Neural cell (in vitro differentiated cells): Measurements from ENCODE around the gene ESRRB. TPM values are rescaled to one million over a fixed set of nuclear protein-coding genes. Genes with fewer than 3 reads are reported as not detected.

Experiments used
- H2AFZ ChIP-seq: fragments of 200-600, 300-800 bp; sonication (generic), shearing (Covaris generic); 2 replicates; pipeline ENCODE4 v1.6.0; 2014; ENCODE audit warnings: low read depth, mild to moderate bottlenecking, antibody characterized with exemption, low read length, moderate library complexity
- H3F3A ChIP-seq: fragments of 200-600 bp; shearing (Covaris generic); 2 replicates; pipeline ENCODE4 v1.6.1; 2016; ENCODE audit warnings: mild to moderate bottlenecking, moderate library complexity, mixed read lengths, antibody characterized with exemption, low read length; ENCODE audit not compliant: insufficient read depth, poor library complexity, severe bottlenecking
- H3K27ac ChIP-seq: fragments of 200-600, 300-800 bp; sonication (generic), shearing (Covaris generic); 2 replicates; pipeline ENCODE4 v1.5.1; 2014; ENCODE audit warnings: mild to moderate bottlenecking, low read length, moderate library complexity
- H3K27me3 ChIP-seq: fragments of 300-800, 200-600 bp; sonication (generic), shearing (Covaris generic); 2 replicates; pipeline ENCODE4 v1.6.0; 2014; ENCODE audit warnings: mild to moderate bottlenecking, low read depth, low read length, moderate library complexity; ENCODE audit not compliant: insufficient read depth
- H3K36me3 ChIP-seq: fragments of 300-800, 200-600 bp; sonication (generic), shearing (Covaris generic); 2 replicates; pipeline ENCODE4 v1.5.1; 2014; ENCODE audit warnings: mild to moderate bottlenecking, antibody characterized with exemption, low read length, moderate library complexity; ENCODE audit not compliant: insufficient read depth
- H3K4me2 ChIP-seq: fragments of 300-800, 200-600 bp; sonication (generic), shearing (Covaris generic); 2 replicates; pipeline ENCODE4 v1.6.0; 2014; ENCODE audit warnings: mild to moderate bottlenecking, low read length
- H3K4me3 ChIP-seq: fragments of 300-800, 200-600 bp; sonication (generic), shearing (Covaris generic); 2 replicates; pipeline ENCODE4 v1.5.1; 2014; ENCODE audit warnings: mild to moderate bottlenecking, low read length, moderate library complexity
- H3K79me2 ChIP-seq: fragments of 200-600 bp; shearing (Covaris generic); replicated peaks from 2 replicates; pipeline ENCODE4 v1.6.0; 2014; ENCODE audit warnings: mild to moderate bottlenecking, low read length, moderate library complexity; ENCODE audit not compliant: insufficient read depth
- H3K9ac ChIP-seq: fragments of 300-800, 200-600 bp; sonication (generic), shearing (Covaris generic); 2 replicates; pipeline ENCODE4 v1.6.1; 2016; ENCODE audit warnings: mild to moderate bottlenecking, low read length, mixed read lengths
- H3K9me2 ChIP-seq: fragments of 200-600 bp; shearing (Covaris generic); 2 replicates; pipeline ENCODE4 v1.6.1; 2016; ENCODE audit warnings: mild to moderate bottlenecking, low read length, mixed read lengths; ENCODE audit not compliant: insufficient read depth
- H3K9me3 ChIP-seq: fragments of 200-600, 300-800 bp; sonication (generic), shearing (Covaris generic); 2 replicates; pipeline ENCODE4 v1.6.1; 2016; ENCODE audit warnings: mild to moderate bottlenecking, mixed run types, low read length, moderate library complexity, mixed read lengths
- H4K20me1 ChIP-seq: fragments of 200-600 bp; shearing (Covaris generic); 2 replicates; pipeline ENCODE4 v1.6.1; 2016; ENCODE audit warnings: mild to moderate bottlenecking, mixed run types; ENCODE audit not compliant: insufficient read depth
- CTCF ChIP-seq: fragments of 450-650 bp; IDR thresholded peaks from 2 replicates; pipeline ENCODE4 v1.5.1; 2014; ENCODE audit warnings: antibody characterized with exemption, mild to moderate bottlenecking, moderate library complexity; ENCODE audit not compliant: poor library complexity, severe bottlenecking
- EP300 ChIP-seq: fragments of 450-650 bp; conservative IDR thresholded peaks from 2 replicates; pipeline ENCODE4 v1.6.1; 2014; ENCODE audit warnings: antibody characterized with exemption, mild to moderate bottlenecking, moderate library complexity; ENCODE audit not compliant: poor library complexity, severe bottlenecking
- EZH2 ChIP-seq: fragments of 200-600, 300-800 bp; shearing (Covaris generic), sonication (generic); IDR thresholded peaks from 2 replicates; pipeline ENCODE4 v1.6.1; 2014; ENCODE audit warnings: antibody characterized with exemption, low read length, borderline replicate concordance, mild to moderate bottlenecking; ENCODE audit not compliant: insufficient read depth, poor library complexity, severe bottlenecking
- MXI1 ChIP-seq: fragments of 450-650 bp; conservative IDR thresholded peaks from 2 replicates; pipeline ENCODE4 v1.6.1; 2014; ENCODE audit warnings: antibody characterized with exemption, mild to moderate bottlenecking; ENCODE audit not compliant: poor library complexity, severe bottlenecking
- POLR2AphosphoS5 ChIP-seq: IDR thresholded peaks from 2 replicates; pipeline ENCODE4 v1.6.1; 2012
- RAD21 ChIP-seq: fragments of 450-650 bp; conservative IDR thresholded peaks from 2 replicates; pipeline ENCODE4 v1.6.1; 2014; ENCODE audit warnings: antibody characterized with exemption, mild to moderate bottlenecking, moderate library complexity
- REST ChIP-seq: IDR thresholded peaks from 2 replicates; pipeline ENCODE4 v1.6.1; 2012; ENCODE audit warnings: borderline replicate concordance
- SMC3 ChIP-seq: fragments of 450-650 bp; conservative IDR thresholded peaks from 2 replicates; pipeline ENCODE4 v1.6.1; 2014; ENCODE audit warnings: antibody characterized with exemption, mild to moderate bottlenecking, moderate library complexity; ENCODE audit not compliant: poor library complexity
- TAF1 ChIP-seq: IDR thresholded peaks from 2 replicates; pipeline ENCODE4 v1.6.1; 2012; ENCODE audit warnings: low read depth
- polyA plus RNA-seq: library from polyadenylated mRNA; depleted of rRNA; stranded (reverse); fragments of >200 nt; gene quantifications from 2 replicates; pipeline ENCODE4 v1.2.3, GENCODE V29; 2014

The ESRRB gene
- polyA plus RNA-seq, 1 donor from 2014 or later = 0.59 TPM

- Histone ChIP-seq H3K9me3 (no peaks in the 10 kb centered on the region), H3K27me3 (no peaks in the 10 kb centered on the region), H4K20me1 (no peaks in the 10 kb centered on the region), H2AFZ (no peak overlapping the region), H3K79me2 (no peaks in the 10 kb centered on the region), H3K4me3 (no peak overlapping the region), H3K9ac (no peak overlapping the region), H3F3A (no peaks in the 10 kb centered on the region), H3K36me3 (no peaks in the 10 kb centered on the region), H3K4me2 (no peak overlapping the region), H3K27ac (no peak overlapping the region), H3K9me2 (no peaks in the 10 kb centered on the region)
- TF ChIP-seq REST (no peak), CTCF (no peak), TAF1 (no peak), RAD21 (no peak), SMC3 (no peak), POLR2AphosphoS5 (no peak), EZH2 (no peak), MXI1 (no peak), EP300 (no peak)
Observed at GRCh38 chr14:76413962-76414600, 38.1 kb downstream of the ESRRB start.

GRCh38 chr14:76419399-76419798, 43.5 kb downstream of the ESRRB start:
- no peaks in the 10 kb centered on the region for H3K9me3 ChIP-seq
- no peak overlapping the region for H3K27ac ChIP-seq
- TF ChIP-seq RAD21 (no peak), TAF1 (no peak), EP300 (no peak), REST (no peak), EZH2 (no peak), CTCF (no peak)
- no peaks in the 10 kb centered on the region for H3K36me3 ChIP-seq
- no peak overlapping the region for H3K4me3 ChIP-seq
- H3K27me3 ChIP-seq = no peaks in the 10 kb centered on the region
- H3F3A ChIP-seq = no peaks in the 10 kb centered on the region
- H3K79me2 ChIP-seq = no peaks in the 10 kb centered on the region
- no peak overlapping the region for H3K9ac ChIP-seq
- H4K20me1 ChIP-seq = no peaks in the 10 kb centered on the region
- H2AFZ ChIP-seq = no peak overlapping the region
- no peak overlapping the region for H3K4me2 ChIP-seq
- H3K9me2 ChIP-seq = no peaks in the 10 kb centered on the region
